ENCODE data around the gene KIF26B. TPM values are rescaled to one million over a fixed set of nuclear protein-coding genes. Genes with fewer than 3 reads are reported as not detected.

Gene KIF26B
- total RNA-seq, 1 experiment from 2014 or later = 1.2 TPM

- ATAC-seq (no peak), DNase-seq (ENCODE audit: low spot score) (no peak)
- TF ChIP-seq MXD4 (CRISPR knock-in tag; IDR thresholded peaks at IDR 0.05; ENCODE audit: borderline replicate concordance) (no peak), ATF6 (CRISPR knock-in tag; IDR thresholded peaks at IDR 0.05) (no peak), RELA (CRISPR knock-in tag; IDR thresholded peaks at IDR 0.05; ENCODE audit: borderline replicate concordance) (no peak), FOXP4 (CRISPR knock-in tag; IDR thresholded peaks at IDR 0.05) (no peak), ELF4 (CRISPR knock-in tag; IDR thresholded peaks at IDR 0.05; ENCODE audit: low read depth) (no peak), USF2 (CRISPR knock-in tag; IDR thresholded peaks at IDR 0.05) (no peak), CREM (CRISPR knock-in tag; IDR thresholded peaks at IDR 0.05) (no peak), KAT7 (CRISPR knock-in tag; IDR thresholded peaks at IDR 0.05; ENCODE audit: borderline replicate concordance) (no peak), ZNF532 (CRISPR knock-in tag; IDR thresholded peaks at IDR 0.05; ENCODE audit: borderline replicate concordance) (no peak), TP53 (CRISPR knock-in tag; IDR thresholded peaks at IDR 0.05) (no peak), ZBTB21 (CRISPR knock-in tag; IDR thresholded peaks at IDR 0.05; ENCODE audit: borderline replicate concordance) (no peak), ARID4B (CRISPR knock-in tag; IDR thresholded peaks at IDR 0.05; ENCODE audit: borderline replicate concordance) (no peak), SMAD4 (CRISPR knock-in tag; IDR thresholded peaks at IDR 0.05) (no peak), ZNF263 (CRISPR knock-in tag; IDR thresholded peaks at IDR 0.05; ENCODE audit: low read depth) (no peak)
- no peaks in the 10 kb centered on the region; the same call in 1 of the 2 replicates for H3K9me3 Mint-ChIP-seq
- no peak overlapping the region for H3K27ac Mint-ChIP-seq
- H3K36me3 Mint-ChIP-seq = no peaks in the 10 kb centered on the region
- no peaks in the 10 kb centered on the region for H3K4me1 Mint-ChIP-seq
- H3K4me3 Mint-ChIP-seq = no peak overlapping the region
- CTCF ChIA-PET = no interaction called here
- POLR2A ChIA-PET = no interaction called here
- H3K27me3 Mint-ChIP-seq (ENCODE audit: low read depth) = no peaks in the 10 kb centered on the region
Observed at GRCh38 chr1:245663841-245664240, 509.1 kb downstream of the KIF26B start.
